ENCODE data around the gene DGKB.

Gene DGKB

GRCh38 chr7:14324767-14325166, 577.8 kb downstream of the DGKB start:
- Histone ChIP-seq H3K4me1 (ENCODE audit: low read length) (no peaks in the 10 kb centered on the region), H3K4me2 (ENCODE audit: low read depth, low read length) (no peak overlapping the region), H3K9me2 (replicated peaks; ENCODE audit: insufficient read depth, low read length) (no peaks in the 10 kb centered on the region), H3K27ac (ENCODE audit: low read length) (no peak overlapping the region), H3K79me2 (ENCODE audit: low read length) (no peaks in the 10 kb centered on the region), H3K9me3 (replicated peaks; ENCODE audit: insufficient read depth, low read length) (no peaks in the 10 kb centered on the region), H4K20me1 (ENCODE audit: insufficient read depth, low read length) (no peaks in the 10 kb centered on the region), H2AFZ (ENCODE audit: low read length) (no peak overlapping the region), H3F3A (ENCODE audit: insufficient read depth, low read length) (no peaks in the 10 kb centered on the region), H3K27me3 (replicated peaks; ENCODE audit: insufficient read depth, low read length) (no peaks in the 10 kb centered on the region), H3K9ac (ENCODE audit: low read length) (no peak overlapping the region), H3K36me3 (replicated peaks; ENCODE audit: insufficient read depth, low read length) (no peaks in the 10 kb centered on the region), H3K4me3 (ENCODE audit: low read length) (no peak overlapping the region)
- no peak for TF ChIP-seq EZH2 (optimal IDR thresholded peaks at IDR 0.05; ENCODE audit: low read depth, low read length)
- no peak for TF ChIP-seq EZH2phosphoT487 (IDR thresholded peaks at IDR 0.05; ENCODE audit: low read length)
- TF ChIP-seq, protein P1, sequence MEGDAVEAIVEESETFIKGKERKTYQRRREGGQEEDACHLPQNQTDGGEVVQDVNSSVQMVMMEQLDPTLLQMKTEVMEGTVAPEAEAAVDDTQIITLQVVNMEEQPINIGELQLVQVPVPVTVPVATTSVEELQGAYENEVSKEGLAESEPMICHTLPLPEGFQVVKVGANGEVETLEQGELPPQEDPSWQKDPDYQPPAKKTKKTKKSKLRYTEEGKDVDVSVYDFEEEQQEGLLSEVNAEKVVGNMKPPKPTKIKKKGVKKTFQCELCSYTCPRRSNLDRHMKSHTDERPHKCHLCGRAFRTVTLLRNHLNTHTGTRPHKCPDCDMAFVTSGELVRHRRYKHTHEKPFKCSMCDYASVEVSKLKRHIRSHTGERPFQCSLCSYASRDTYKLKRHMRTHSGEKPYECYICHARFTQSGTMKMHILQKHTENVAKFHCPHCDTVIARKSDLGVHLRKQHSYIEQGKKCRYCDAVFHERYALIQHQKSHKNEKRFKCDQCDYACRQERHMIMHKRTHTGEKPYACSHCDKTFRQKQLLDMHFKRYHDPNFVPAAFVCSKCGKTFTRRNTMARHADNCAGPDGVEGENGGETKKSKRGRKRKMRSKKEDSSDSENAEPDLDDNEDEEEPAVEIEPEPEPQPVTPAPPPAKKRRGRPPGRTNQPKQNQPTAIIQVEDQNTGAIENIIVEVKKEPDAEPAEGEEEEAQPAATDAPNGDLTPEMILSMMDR (IDR thresholded peaks at IDR 0.05; ENCODE audit: low read length): no peak
- no peak for DNase-seq

DNA sequence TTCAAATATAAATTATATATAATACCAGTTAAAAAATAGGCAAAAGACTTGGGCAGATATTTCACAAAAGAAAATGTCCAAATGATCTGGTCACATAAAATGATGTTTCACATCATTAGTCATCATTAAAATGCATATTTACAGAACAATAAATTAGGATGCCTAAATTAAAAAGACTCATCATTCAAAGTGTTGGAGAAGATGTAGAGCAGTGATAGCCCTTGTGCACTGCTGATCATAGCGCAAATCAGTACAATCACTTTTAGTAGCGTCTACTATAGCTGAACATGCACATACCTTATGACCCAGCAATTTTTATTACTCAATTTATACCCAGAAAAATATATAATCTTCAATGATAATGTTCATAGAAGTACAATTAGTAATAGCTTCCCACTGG, 579.8 kb downstream of the DGKB start:
- no peaks in the 10 kb centered on the region for H3K9me2 ChIP-seq (replicated peaks; ENCODE audit: insufficient read depth, low read length)
- H3K27ac ChIP-seq (ENCODE audit: low read length): no peak overlapping the region
- no peak for TF ChIP-seq EZH2phosphoT487 (IDR thresholded peaks at IDR 0.05; ENCODE audit: low read length)
- TF ChIP-seq, protein P1 (IDR thresholded peaks at IDR 0.05; ENCODE audit: low read length): no peak
- no peak for TF ChIP-seq EZH2 (optimal IDR thresholded peaks at IDR 0.05; ENCODE audit: low read depth, low read length)
- no peaks in the 10 kb centered on the region for H3K4me1 ChIP-seq (ENCODE audit: low read length)
- no peaks in the 10 kb centered on the region for H4K20me1 ChIP-seq (ENCODE audit: insufficient read depth, low read length)
- no peaks in the 10 kb centered on the region for H3K9me3 ChIP-seq (replicated peaks; ENCODE audit: insufficient read depth, low read length)
- H3K79me2 ChIP-seq (ENCODE audit: low read length): no peaks in the 10 kb centered on the region
- H3K27me3 ChIP-seq (replicated peaks; ENCODE audit: insufficient read depth, low read length): no peaks in the 10 kb centered on the region
- no peaks in the 10 kb centered on the region for H3K36me3 ChIP-seq (replicated peaks; ENCODE audit: insufficient read depth, low read length)
- no peak overlapping the region for H3K9ac ChIP-seq (ENCODE audit: low read length)
- no peak for DNase-seq
- H3K4me2 ChIP-seq (ENCODE audit: low read depth, low read length): no peak overlapping the region
- no peak overlapping the region for H2AFZ ChIP-seq (ENCODE audit: low read length)
- no peaks in the 10 kb centered on the region for H3F3A ChIP-seq (ENCODE audit: insufficient read depth, low read length)
- H3K4me3 ChIP-seq (ENCODE audit: low read length): no peak overlapping the region

DNA sequence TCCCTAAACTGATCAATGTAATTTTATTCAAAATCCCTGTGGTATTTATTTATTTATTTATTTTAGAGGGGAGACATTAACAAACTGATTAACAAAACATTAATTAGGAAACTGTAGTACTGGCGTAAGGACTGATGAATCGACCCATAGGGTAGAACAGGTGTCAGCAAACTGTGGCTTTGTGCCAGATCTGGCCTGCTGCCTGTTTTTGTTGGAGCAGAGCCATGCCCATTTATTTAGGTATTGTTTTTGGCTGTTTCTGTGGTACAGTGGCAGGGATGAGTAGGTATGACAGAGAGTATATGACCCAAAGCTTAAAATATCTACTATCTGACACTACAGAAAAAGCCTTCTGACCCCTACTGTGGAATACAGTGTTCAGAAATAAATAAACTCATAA, 580.6 kb downstream of the DGKB start:
- H3K9me2 ChIP-seq (replicated peaks; ENCODE audit: insufficient read depth, low read length): no peaks in the 10 kb centered on the region
- H3K4me3 ChIP-seq (ENCODE audit: low read length): no peak overlapping the region
- TF ChIP-seq EZH2phosphoT487 (IDR thresholded peaks at IDR 0.05; ENCODE audit: low read length) (no peak), EZH2 (optimal IDR thresholded peaks at IDR 0.05; ENCODE audit: low read depth, low read length) (no peak)
- TF ChIP-seq, protein P1 (IDR thresholded peaks at IDR 0.05; ENCODE audit: low read length): no peak
- DNase-seq: no peak
- H4K20me1 ChIP-seq (ENCODE audit: insufficient read depth, low read length): no peaks in the 10 kb centered on the region
- H3K9me3 ChIP-seq (replicated peaks; ENCODE audit: insufficient read depth, low read length): no peaks in the 10 kb centered on the region
- H3K27ac ChIP-seq (ENCODE audit: low read length): no peak overlapping the region
- H2AFZ ChIP-seq (ENCODE audit: low read length): no peak overlapping the region
- no peak overlapping the region for H3K4me2 ChIP-seq (ENCODE audit: low read depth, low read length)
- no peaks in the 10 kb centered on the region for H3F3A ChIP-seq (ENCODE audit: insufficient read depth, low read length)
- H3K79me2 ChIP-seq (ENCODE audit: low read length): no peaks in the 10 kb centered on the region
- H3K9ac ChIP-seq (ENCODE audit: low read length): no peak overlapping the region
- H3K4me1 ChIP-seq (ENCODE audit: low read length): no peaks in the 10 kb centered on the region
- H3K27me3 ChIP-seq (replicated peaks; ENCODE audit: insufficient read depth, low read length): no peaks in the 10 kb centered on the region
- no peaks in the 10 kb centered on the region for H3K36me3 ChIP-seq (replicated peaks; ENCODE audit: insufficient read depth, low read length)

All from MM.1S (cell line).